Stimulated activated naive CD4-positive, alpha-beta T cell treated with Interleukin-2 at 50 U/mL for 16 hours (primary cell): ENCODE results near the gene NXN.
"Not testable (repeated sequence)": the region's sequence is repeated elsewhere in the genome, so short reads cannot be mapped to it uniquely, and the experiment has no call there.

Experiments
- DNase-seq: peaks from one replicate; lab custom pipeline; 2025; lab: John Stamatoyannopoulos, UW

Gene NXN

DNA sequence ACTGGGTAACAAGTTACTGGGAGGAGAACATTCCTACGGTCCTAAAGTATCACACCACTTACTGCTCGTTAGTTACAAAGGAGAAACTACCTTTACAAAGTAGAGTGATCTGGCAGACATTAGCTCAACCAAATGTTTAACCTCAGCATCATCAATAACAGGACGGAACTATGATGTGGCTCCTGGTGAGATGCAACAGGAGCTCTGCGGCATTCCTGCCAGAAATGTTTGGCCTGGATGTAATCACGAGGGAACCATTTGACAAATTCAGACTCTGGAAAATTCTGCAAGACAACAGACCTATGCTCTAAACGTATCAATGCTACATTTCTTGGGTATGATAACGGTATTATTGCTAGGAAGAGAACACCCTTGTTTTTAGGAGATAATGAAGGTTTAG, 117.0 kb downstream of the NXN start:
- no peak for DNase-seq

DNA sequence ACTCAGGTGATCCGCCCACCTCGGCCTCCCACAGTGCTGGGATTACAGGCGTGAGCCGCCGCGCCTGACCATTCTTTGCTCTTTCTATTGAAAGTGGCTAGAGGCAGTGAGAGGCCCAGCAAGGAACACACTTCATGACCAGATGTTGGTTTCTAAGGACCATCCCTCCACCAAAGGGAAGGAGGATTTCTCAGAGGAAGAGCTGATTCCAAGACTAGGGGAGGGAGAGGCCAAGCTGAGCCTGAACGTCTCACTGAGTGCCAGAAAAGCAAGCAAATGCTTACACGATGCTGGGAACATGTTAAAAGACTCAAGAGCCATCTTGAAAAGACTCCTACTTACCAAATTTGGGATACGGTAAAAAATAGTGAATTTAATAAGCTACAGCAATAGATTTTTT, 118.2 kb downstream of the NXN start:
- no peak for DNase-seq

DNA sequence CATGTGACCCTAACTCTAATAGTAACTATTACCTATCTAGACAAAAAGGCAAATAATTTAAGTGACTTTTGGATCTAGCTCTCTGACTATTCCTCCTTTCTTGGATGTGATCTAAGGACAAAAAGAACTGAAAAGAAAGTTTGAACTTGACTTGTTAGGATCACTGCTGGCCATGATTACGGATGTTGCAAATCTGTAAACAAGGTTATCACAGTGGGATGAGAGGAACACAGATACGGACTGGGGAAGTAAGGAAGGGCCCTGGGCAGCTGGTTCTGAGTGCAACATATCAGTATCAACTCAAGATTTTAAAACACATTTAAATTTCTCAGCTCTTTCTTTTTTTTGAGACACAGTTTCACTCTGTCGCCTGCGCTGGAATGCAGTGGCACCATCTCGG, 118.8 kb downstream of the NXN start:
- DNase-seq: no peak

DNA sequence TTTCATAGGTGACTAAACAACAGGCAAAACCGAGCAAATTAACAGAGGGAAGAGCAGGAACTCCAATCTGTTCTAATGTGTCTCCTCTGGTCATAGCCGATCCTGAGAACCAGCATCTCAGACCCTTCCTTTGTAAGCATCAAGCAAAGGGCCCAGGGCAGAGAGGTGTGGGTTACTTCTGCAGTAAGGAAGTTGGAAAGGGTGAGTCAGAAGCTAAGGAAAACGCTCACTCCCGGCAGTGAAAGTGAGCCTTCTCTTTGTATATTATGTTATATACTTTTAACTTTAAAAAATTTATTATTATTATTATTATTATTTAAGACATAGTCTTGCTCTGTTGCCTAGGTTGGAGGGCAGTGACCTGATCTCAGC, 119.8 kb downstream of the NXN start:
- DNase-seq: no peak

DNA sequence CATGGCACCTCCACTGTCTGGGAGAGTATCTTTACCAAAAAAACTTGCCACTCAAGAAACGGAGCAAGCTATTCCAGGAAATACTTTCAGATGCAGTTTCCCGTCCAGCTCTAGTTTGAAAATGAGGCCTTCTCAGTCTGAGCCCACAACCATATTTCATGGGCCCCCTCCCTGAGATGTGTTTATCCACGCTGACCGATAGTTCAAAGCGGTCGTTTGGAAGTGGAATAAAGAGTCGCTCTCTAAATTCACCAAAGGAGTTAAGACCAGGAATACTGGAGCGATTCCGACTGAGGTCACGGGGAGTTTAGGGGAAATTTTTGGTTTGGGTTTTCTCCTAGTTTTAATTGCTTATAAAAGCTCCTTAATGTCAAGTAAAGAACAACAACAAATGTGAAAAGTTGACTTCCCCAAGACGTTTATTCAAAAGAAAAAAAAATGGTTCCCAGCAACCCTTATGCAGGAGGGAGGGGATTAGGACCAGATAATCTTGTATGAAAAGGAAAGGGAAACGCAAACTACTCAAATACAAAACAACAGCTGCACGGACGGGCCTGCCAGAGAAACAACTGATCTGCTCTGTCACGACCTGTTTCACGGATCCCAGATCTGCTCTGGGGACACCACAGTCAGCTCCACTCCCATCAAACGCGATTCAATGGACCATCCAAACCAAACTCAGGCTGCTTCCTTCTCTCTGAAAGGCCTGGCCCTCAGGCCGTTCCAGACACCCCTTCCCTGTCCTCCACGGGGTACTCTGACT, 120.3 kb downstream of the NXN start:
- DNase-seq: no peak

DNA sequence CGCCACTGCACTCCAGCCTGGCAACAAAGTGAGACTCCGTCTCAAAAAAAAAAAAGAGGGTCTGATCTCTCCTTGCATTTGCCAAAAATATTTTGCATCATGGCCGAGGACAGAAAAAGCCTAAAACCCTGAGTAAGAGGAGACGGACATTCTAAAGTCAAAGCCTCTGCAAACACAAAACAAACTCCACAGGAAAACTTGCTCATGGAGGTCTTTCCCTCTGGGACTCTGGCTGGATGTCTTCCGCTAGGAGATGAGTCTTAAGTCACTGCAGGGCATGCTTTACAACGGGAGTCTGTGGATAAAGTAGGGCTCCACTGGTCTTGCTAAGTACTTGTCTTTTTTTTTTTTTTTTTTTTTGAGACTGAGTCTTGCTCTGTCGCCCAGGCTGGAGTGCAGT, 123.4 kb downstream of the NXN start:
- DNase-seq: no peak

DNA sequence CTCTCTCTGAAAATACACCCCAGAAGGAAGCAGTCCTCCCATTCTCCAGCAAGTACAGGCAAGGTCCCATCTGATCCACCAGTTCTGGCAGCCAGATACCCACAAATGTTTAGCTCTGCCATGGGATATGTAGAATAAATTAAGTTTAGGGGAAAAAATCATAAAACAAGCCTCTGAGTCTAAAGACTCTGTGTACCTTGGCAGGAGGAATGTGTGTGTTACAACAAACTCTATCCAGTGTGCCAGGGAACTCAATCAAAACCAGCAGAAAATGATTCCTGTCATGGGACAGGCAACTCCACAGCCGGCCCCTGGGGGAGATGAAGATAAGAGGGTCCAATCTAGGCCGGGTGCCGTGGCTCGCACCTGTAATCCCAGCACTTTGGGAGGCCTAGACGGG, 124.0 kb downstream of the NXN start:
- DNase-seq: no peak

DNA sequence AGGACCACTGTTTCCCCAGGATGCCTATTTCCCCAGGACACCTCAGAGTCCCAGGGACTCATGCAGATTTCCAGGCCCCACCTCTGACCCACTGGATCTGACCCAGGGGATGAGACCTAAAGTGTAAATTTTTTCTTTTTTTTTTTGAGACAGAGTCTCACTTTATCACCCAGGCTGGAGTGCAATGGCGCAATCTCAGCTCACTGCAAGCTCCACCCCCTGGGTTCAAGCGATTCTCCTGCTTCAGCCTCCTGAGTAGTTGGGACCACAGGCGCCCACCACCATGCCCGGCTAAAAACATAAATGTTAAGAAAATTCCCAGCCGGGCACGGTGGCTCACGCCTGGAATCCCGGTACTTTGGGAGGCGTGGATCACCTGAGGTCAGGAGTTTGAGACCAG, 126.7 kb downstream of the NXN start:
- DNase-seq: not testable (repeated sequence)

DNA sequence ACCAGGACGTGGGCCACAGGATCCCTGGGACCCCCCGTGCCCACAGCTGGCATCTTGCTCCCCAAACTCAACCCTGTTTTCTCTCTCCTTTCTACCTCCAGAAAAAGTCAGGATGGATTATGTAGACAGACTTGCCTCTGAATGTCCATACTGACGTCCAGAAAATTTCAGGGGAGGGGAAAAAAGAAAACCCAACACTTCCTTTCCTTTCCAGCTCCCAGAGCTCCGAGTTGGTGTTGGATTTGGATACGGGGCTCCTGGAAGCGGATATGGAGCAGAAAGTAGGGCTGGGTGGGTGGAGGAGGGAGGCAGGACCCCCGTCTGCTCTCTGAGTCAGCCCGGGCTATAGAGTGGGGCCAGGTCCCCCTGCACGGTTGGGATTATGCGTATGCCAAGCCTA, 127.2 kb downstream of the NXN start:
- DNase-seq: no peak

DNA sequence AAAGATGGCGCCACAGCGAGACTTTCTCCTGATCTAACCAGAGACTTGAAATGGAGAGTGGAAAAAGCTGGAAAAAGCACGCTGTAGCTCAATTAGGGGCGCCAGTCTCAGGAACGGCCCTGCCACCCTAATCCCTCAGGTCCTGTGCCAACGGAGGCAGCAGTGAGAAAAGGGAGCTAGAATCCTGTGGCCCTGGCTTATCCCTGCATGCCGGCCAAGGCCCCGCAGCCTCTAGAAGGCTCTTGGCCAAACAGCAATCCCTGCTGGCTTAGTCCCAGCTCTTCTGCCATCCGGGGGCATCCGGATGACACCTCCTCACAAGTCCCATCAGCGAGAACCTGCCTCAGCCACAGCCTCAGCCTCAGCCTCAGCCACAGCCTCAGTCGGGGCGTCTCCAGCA, 127.7 kb downstream of the NXN start:
- no peak for DNase-seq

DNA sequence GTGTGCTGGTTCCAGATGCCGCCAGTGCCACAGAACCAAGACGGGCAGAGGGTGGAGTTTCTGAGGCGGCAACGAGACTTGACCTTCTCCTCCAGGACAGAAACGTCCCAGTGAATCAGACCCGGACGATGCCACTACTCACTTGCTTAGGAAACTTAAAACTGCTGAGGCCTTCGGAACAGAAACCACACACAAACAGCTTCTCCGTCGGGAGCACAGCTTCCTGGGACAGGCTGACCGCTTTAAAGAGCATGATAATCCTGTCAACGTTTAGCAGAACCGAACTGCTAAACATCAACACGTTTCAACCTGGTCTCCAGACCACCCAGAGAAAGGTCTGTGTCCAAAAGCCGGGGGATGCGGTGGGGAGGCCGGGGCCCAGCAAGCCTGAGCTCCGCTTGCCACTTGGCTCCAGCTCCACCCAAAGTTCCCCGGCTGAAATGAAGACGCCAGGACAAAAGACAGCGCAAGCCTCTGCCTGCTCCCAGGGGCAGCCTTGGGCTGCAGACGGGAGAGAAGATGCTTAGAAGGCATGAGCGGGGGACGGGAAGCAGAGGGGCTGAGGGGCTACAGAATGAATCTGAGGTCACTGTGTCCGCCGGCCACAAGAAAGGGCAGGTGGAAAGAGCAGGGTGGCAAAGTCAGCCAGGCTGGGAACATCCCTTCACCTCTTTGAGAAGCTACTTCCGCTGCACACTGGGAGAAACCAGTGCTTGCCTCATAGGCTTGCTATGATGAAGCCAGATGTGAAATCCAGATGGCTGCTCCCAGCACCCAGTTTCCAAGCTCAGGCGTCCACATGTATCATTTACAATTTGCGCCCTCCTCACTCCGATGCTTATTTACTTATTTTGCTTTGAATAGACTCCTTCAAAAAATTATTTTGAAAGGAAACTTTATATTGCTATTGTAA, 128.5 kb downstream of the NXN start:
- no peak for DNase-seq

DNA sequence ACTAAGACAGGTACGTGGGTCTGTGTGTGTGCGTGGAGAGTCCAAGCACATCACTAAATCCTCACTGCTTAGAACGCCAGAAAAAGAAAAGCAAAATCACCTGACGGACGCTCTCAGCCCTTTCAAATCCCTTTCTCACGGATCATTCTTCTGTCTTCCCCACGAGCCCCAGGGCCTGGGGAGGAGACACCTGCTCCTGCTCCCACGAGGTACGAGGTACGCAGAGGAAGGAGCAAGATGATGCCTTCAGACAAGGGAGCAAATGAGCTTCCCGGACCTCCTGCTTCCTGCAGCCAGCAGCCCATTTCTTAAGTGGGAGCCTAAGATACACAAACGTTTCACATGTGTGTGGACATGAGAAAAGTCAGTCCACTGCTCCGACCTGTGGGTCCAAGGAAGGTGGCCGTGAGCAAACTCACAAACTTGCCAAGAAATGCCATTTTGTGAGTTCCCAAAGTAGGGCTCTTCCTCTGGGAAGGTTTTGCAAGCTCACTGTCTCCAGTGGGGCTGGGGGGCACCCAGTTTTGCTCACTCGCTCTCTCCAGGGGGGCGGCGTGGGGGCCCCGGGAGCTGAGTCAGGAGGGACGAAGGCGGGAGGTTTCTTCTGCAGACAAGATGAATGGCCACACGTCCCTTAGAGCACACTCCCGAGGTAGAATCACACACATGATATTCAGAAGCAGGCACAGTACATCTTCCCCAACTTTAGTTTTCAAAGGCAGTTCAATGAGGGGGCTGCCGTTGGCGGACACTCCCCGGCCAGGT, 129.3 kb downstream of the NXN start:
- DNase-seq: no peak

DNA sequence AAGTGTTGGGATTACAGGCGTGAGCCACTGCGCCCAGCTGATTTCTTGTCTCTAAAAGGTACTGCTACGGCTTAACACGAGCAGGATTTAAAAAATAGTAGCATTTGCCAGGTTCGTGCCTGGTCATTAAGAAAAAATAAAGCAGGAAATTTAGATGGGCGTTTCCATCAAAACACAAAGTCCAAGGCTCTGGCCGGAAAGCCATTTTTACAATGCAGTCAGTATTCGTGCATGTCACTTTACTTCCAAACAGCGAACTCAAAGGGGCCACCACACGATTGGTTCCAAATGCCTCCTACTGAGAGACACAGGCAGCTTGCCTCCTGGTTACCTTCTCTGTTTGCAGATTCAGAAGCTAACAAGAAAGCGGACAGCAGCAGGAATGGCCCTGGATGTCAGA, 131.2 kb downstream of the NXN start:
- no peak for DNase-seq

DNA sequence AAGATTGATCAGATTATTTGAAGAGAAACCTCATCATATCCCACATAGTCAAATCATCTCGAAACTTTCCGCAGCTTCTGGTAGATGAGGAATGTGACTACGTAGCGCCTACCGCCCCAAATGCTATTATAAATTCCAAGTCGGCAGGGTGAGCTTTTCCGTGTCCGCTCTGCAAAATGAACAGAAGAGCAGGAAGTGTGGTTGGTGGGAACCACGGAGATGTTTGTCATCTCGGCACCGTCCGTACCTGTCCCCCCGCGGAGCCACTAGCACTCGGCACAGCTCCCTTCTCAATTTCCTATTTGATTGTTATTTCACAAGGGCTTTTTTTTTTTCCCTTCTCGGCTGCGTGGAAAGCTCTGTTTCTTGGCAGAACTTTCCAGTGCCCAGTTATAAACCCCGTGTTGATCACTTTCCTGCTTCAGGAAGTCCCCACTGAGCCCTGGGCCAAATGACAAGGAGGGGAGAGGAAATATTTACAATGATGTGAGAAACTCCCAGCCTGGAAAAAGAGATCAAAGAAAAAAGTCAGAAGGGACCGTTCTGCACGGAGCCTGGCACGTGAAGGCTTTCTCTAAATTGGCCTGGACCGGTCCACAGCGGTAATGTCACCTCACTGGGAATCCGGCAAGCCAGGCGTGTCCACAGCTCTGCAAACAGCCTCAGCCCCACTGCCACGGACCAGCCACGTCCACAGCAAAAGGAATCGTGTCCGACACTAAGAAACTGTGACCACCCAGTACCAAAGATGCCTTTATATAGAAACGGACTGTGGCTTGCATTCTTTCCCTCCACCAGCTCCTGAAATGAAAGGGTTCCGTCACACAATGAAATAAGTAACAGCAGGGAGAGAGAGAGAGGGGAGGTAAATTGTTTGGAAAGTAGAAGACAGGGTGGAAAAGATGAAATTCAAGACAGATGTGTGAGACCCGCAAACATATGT, 132.4 kb downstream of the NXN start:
- DNase-seq: no peak

DNA sequence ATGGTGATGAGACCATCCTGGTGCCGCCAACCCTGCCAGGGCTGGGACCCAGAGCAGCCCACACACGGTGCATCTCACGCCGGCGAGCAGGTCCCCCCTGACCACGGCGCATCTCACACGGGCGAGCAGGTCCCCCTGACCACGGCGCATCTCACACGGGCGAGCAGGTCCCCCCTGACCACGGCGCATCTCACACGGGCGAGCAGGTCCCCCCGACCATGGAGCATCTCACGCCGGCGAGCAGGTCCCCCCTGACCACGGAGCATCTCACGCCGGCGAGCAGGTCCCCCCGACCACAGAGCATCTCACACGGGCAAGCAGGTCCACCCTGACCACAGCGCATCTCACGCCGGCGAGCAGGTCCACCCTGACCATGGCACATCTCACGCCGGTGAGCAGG, 138.3 kb downstream of the NXN start:
- DNase-seq: no peak

DNA sequence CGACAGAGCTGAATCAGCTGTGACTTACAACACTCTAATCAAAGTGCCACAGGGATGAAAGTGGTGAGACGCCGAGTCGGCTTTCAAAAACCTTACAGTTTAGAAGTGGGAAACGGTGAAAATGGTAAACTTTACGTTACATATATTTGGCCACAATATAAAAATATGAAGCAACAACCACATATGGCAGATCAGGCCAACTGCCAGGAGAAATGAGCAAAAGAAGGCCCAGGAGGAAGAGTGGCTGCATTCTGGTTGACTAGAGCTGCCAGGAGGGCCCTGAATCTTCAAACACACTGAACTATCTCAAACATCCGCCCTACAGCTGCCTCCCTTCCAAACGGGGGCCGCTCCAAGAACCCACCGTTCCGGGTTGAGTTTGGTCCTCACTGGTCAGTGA, 141.1 kb downstream of the NXN start:
- DNase-seq: no peak

DNA sequence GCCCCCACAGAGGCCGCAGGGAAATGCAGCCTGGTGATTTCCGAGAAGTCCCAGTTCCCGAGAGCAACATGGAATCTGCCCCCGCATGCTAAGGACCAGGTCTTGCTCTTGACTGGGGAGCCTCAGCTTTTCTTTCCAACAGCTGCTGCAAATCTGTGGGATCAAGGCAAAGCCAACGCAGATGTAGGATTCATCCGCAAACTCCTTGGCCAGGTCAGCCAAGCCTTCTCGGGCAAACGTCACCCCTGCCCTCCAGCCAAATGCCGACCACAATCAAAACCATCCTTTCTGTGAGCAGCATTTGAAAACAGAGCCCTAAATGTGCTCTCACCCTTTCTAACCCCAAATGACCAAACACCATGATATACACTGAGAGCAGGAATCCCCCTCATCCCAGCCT, 143.4 kb downstream of the NXN start:
- DNase-seq: no peak

DNA sequence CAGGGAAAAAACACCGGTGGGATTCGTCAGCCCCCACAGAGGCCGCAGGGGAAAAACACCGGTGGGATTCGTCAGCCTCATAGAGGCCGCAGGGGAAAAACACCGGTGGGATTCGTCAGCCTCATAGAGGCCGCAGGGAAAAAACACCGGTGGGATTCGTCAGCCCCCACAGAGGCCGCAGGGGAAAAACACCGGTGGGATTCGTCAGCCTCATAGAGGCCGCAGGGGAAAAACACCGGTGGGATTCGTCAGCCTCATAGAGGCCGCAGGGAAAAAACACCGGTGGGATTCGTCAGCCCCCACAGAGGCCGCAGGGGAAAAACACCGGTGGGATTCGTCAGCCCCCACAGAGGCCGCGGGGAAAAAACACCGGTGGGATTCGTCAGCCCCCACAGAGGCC, 143.9 kb downstream of the NXN start:
- DNase-seq: not testable (repeated sequence)

DNA sequence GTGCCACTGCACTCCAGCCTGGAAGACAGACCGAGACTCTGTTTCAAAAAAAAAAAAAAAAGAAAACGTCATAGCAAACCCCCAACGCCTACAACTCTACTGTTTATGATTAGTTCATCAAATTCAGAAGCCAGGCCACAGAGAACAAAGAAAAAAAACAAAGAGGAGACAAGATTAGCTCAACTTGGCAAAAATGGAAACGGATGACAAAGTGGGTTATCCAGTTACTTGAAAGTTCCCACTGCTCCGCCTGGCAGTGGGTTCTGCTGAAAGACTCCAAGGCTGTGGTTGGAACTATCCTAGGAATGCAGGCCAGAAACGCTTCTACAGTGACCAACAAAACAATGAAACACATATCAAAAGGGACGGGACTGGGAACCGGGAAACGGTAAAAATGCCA, 144.3 kb downstream of the NXN start:
- no peak for DNase-seq

DNA sequence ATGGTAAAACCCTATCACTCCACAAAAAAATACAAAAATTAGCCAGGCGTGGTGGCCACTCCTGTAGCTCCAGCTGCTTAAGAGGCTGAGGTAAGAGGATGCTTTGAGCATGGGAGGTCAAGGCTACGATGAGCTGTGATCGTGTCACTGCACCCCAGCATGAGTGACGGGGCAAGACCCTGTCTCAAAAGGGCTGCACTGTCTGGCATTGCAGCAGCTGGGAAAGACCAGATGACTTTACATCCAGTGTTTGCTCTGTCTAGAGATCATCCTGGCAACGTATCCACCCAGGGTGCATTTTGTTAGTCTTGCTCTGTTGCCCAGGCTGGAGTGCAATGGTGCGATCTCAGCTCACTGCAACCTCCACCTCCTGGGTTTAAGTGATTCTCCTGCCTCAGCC, 145.4 kb downstream of the NXN start:
- no peak for DNase-seq

DNA sequence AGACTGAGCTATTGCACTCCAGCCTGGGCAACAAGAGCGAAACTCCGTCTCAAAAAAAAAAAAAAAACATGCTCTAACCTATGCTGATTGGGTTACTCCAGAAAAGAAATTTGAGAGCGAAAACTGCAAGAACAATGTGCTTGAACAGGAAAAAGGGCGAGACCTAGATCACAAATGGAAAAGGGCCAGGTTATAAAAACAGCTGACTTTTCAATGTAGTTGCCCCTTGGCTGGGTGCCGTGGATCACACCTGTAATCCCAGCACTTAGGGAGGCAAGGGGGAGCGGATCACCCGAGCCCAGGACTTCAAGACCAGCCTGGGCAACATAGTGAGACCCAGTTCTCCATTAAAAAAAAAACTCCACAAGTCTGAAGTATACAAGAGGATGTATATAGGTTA, 148.6 kb downstream of the NXN start:
- no peak for DNase-seq

DNA sequence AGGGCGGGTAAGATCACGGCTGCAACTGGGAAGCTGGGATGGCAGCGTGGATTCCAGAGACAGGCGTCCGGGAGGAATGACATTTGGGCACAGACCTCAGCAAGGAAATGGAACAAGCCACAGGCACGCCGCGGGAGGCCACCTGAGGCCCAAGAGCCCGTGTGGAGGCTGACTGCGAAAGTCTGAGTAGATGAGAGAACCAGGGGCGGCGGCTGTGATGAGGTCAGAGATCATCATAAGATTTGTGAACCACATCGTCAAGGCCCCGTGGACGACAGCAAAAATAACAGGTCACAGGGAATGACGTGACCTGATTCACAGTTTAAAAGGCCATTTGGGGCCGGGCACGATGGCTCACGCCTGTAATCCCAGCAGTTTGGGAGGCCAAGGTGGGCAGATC, 149.2 kb downstream of the NXN start:
- no peak for DNase-seq
